A549 (cell line): Measurements from ENCODE around the gene IL4. TPM values are rescaled to one million over a fixed set of nuclear protein-coding genes. Genes with fewer than 3 reads are reported as not detected.

ENCODE experiments used
- ATAC-seq, 2 experiments: fragments of 200-7000 bp in 1 of 2; fragments of >200 bp in 1 of 2; cut with Nextera tagmentation in 1 of 2; cut with Tn5 transposase in 1 of 2; 3 replicates each; pipeline versions ENCODE4 v1.8.0 to v1.9.1; 2018 to 2020; ENCODE audit warnings: mild to moderate bottlenecking in 1 of 2, moderate library complexity in 1 of 2
- CTCF ChIA-PET: fragments of 300-600 bp; sonication (Branson Sonifier 250); formaldehyde crosslinking; extraction: SDS; loops from one replicate; lab custom pipeline; 2021; ENCODE audit warnings: antibody characterized with exemption, inconsistent platforms; lab: Yijun Ruan, JAX
- POLR2A ChIA-PET: fragments of 350-600 bp; formaldehyde crosslinking; extraction: SDS; loops from one replicate; lab custom pipeline; 2021; ENCODE audit warnings: antibody characterized with exemption, inconsistent platforms; lab: Yijun Ruan, JAX
- DNase-seq, 2 experiments: peaks; one replicate each; pipeline versions ENCODE4 v3.0.0 to v3.0.0-alpha.2; 2011 to 2016; ENCODE audit warnings: low read depth in 1 of 2, low spot score in 1 of 2
- FAIRE-seq: peaks from 2 replicates; lab custom pipeline; 2011; peaks lifted over from hg19 to GRCh38; lab: Jason Lieb, UNC
- H3K27ac ChIP-seq, 2 experiments: fragments of >200 bp; sonication (Bioruptor Twin); formaldehyde crosslinking; 3 replicates each; pipeline ENCODE4 v1.5.1; 2016 to 2017
- H3K4me1 ChIP-seq: fragments of >200 bp; sonication (Bioruptor Twin); formaldehyde crosslinking; 3 replicates; pipeline ENCODE4 v1.6.1; 2016
- H3K4me2 ChIP-seq: fragments of >200 bp; sonication (Bioruptor Twin); formaldehyde crosslinking; 3 replicates; pipeline ENCODE4 v1.6.1; 2016
- H3K4me3 ChIP-seq: fragments of >200 bp; sonication (Bioruptor Twin); formaldehyde crosslinking; 3 replicates; pipeline ENCODE4 v1.5.1; 2016
- H3K9me3 ChIP-seq: fragments of >200 bp; sonication (Bioruptor Twin); formaldehyde crosslinking; 3 replicates; pipeline ENCODE4 v1.6.1; 2016
- CBX2 ChIP-seq: fragments of 200-600 bp; sonication (generic); IDR thresholded peaks from 2 replicates; pipeline ENCODE4 v1.6.1; 2016; ENCODE audit warnings: low read depth, mild to moderate bottlenecking, borderline replicate concordance
- CBX8 ChIP-seq: fragments of 200-600 bp; sonication (generic); IDR thresholded peaks from 2 replicates; pipeline ENCODE4 v1.6.1; 2016
- CHD4 ChIP-seq: fragments of 200-600 bp; sonication (generic); IDR thresholded peaks from 2 replicates; pipeline ENCODE4 v1.6.1; 2016; ENCODE audit warnings: antibody characterized with exemption, mild to moderate bottlenecking, borderline replicate concordance
- EHMT2 ChIP-seq: fragments of 200-600 bp; sonication (generic); IDR thresholded peaks from 2 replicates; pipeline ENCODE4 v1.6.1; 2016; ENCODE audit warnings: antibody characterized with exemption, low read depth, mild to moderate bottlenecking, moderate library complexity
- EP300 ChIP-seq, 2 experiments: fragments of >200 bp; sonication (Bioruptor Twin); formaldehyde crosslinking; IDR thresholded peaks; 2 replicates in 1 of 2; 3 replicates in 1 of 2; pipeline ENCODE4 v1.6.1; 2016 to 2017
- GATA3 ChIP-seq: IDR thresholded peaks from 2 replicates; pipeline ENCODE4 v1.6.1; 2012; ENCODE audit warnings: borderline replicate concordance
- HDAC2 ChIP-seq: fragments of 200-600 bp; sonication (generic); IDR thresholded peaks from 2 replicates; pipeline ENCODE4 v1.6.1; 2016
- HOXA7 ChIP-seq: fragments of 250-450 bp; sonication (Bioruptor Pico); IDR thresholded peaks from 2 replicates; pipeline ENCODE4 v1.5.0; 2020; ENCODE audit warnings: mild to moderate bottlenecking, moderate library complexity
- HOXB13 ChIP-seq: fragments of 250-450 bp; sonication (Bioruptor Pico); IDR thresholded peaks from 2 replicates; pipeline ENCODE4 v1.5.0; 2020; ENCODE audit warnings: low read depth, mild to moderate bottlenecking, moderate library complexity
- JUN ChIP-seq, 2 experiments: fragments of >200 bp; sonication (Bioruptor Twin); formaldehyde crosslinking; IDR thresholded peaks; 2 replicates in 1 of 2; 3 replicates in 1 of 2; pipeline ENCODE4 v1.6.1; 2016 to 2017
- KDM5A ChIP-seq: fragments of 200-600 bp; sonication (generic); IDR thresholded peaks from 2 replicates; pipeline ENCODE4 v1.6.1; 2016; ENCODE audit warnings: antibody characterized with exemption, mild to moderate bottlenecking
- NR3C1 ChIP-seq: fragments of >200 bp; sonication (Bioruptor Twin); formaldehyde crosslinking; IDR thresholded peaks from 3 replicates; pipeline ENCODE4 v1.6.1; 2017
- PHF8 ChIP-seq: fragments of 200-600 bp; sonication (generic); IDR thresholded peaks from 2 replicates; pipeline ENCODE4 v1.6.1; 2016; ENCODE audit warnings: low read depth, mild to moderate bottlenecking, antibody characterized with exemption, moderate library complexity, borderline replicate concordance
- RAD21 ChIP-seq, 2 experiments: fragments of >200 bp in 1 of 2; sonication (Bioruptor Twin) in 1 of 2; formaldehyde crosslinking in 1 of 2; IDR thresholded peaks in 1 of 2; conservative IDR thresholded peaks in 1 of 2; 2 replicates in 1 of 2; 3 replicates in 1 of 2; pipeline ENCODE4 v1.6.1; 2012 to 2018; ENCODE audit warnings: inconsistent platforms in 1 of 2
- RNF2 ChIP-seq: fragments of 200-600 bp; sonication (generic); IDR thresholded peaks from 2 replicates; pipeline ENCODE4 v1.6.1; 2016; ENCODE audit warnings: low read depth, mild to moderate bottlenecking, antibody characterized with exemption, moderate library complexity, borderline replicate concordance
- SREBF2 ChIP-seq: fragments of 450-650 bp; IDR thresholded peaks from 2 replicates; pipeline ENCODE4 v1.6.1; 2014; ENCODE audit warnings: mild to moderate bottlenecking, moderate library complexity
- TFCP2L1 ChIP-seq: fragments of 250-450 bp; sonication (Bioruptor Pico); IDR thresholded peaks from 2 replicates; pipeline ENCODE4 v1.5.0; 2021; ENCODE audit warnings: mild to moderate bottlenecking
- TP53 ChIP-seq: fragments of 250-450 bp; sonication (Bioruptor Pico); IDR thresholded peaks from 2 replicates; pipeline ENCODE4 v1.5.0; 2021; ENCODE audit warnings: mild to moderate bottlenecking, moderate library complexity
- USF2 ChIP-seq: fragments of 450-650 bp; IDR thresholded peaks from 2 replicates; pipeline ENCODE4 v1.6.1; 2014; ENCODE audit warnings: antibody characterized with exemption
- ZNF302 ChIP-seq: fragments of 250-450 bp; sonication (Bioruptor Pico); IDR thresholded peaks from 2 replicates; pipeline ENCODE4 v1.9.0; 2021; ENCODE audit warnings: inconsistent platforms, mild to moderate bottlenecking, moderate library complexity
- ZSCAN20 ChIP-seq: fragments of 250-450 bp; sonication (Bioruptor Pico); IDR thresholded peaks from 2 replicates; pipeline ENCODE4 v1.8.0; 2022; ENCODE audit warnings: mild to moderate bottlenecking, moderate library complexity
- WGBS: methylation state at CpG from one replicate; pipeline ENCODE4 v1.1.6; 2017; ENCODE audit errors: missing lambda C conversion rate; 5-methylcytosine and 5-hydroxymethylcytosine counted together
- polyA plus RNA-seq, 4 experiments: library from polyadenylated mRNA; depleted of rRNA in 3 of 4; stranded (reverse); fragments of >200 nt; fragmentation: RNase III in 1 of 4; extraction: RNeasy Plus Mini Kit Qiagen cat#74134 plus additional on column Dnase treatment in 1 of 4; gene quantifications; 2 replicates in 3 of 4; 3 replicates in 1 of 4; pipeline ENCODE4 v1.2.3, GENCODE V29; 2011 to 2017
- TF ChIP-seq, protein P1 (sequence below): fragments of >200 bp; sonication (Bioruptor Twin); formaldehyde crosslinking; IDR thresholded peaks from 3 replicates; pipeline ENCODE4 v1.6.1; 2016
- TF ChIP-seq, protein P2 (sequence below): fragments of 150-350 bp; IDR thresholded peaks from 2 replicates; pipeline ENCODE4 v1.6.1; 2014; ENCODE audit warnings: low read depth, mild to moderate bottlenecking, low read length
- TF ChIP-seq, protein P3 (sequence below): fragments of >200 bp; sonication (Bioruptor Twin); formaldehyde crosslinking; IDR thresholded peaks from 2 replicates; pipeline ENCODE4 v1.6.1; 2016
- TF ChIP-seq, protein P4 (sequence below): fragments of 250-450 bp; sonication (Bioruptor Pico); IDR thresholded peaks from 2 replicates; pipeline ENCODE4 v1.5.0; 2021; ENCODE audit warnings: mild to moderate bottlenecking, moderate library complexity, borderline replicate concordance

The IL4 gene
- polyA plus RNA-seq, 2 of the 4 experiments (the other 2 are of a cell fraction): not detected

DNA sequence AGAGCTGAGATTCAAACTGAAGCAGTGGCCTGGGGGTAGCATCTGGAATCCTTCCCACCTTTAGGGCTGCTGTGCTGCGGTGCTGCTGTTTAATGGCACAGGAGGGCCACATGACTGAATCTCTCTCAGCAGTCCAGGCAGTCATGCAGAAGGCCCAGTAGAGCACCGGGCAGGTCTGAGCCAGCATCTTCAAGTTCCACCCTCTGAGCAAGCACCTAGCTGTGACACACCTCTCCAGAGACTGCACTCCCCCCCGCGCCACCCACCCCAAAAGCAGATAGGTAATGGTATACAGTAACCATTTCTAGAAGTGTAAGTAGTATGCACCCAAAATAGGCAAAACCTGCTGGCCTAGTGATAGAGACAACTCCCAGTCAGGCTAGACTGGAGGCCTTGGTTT, 8.2 kb downstream of the IL4 start:
- no peak for ATAC-seq
- H3K4me1 ChIP-seq: peaks cover 12% of the 10 kb centered on the region
- H3K27ac ChIP-seq: no peak overlapping the region
- H3K4me2 ChIP-seq: no peak overlapping the region
- H3K4me3 ChIP-seq: no peak overlapping the region
- no peaks in the 10 kb centered on the region for H3K9me3 ChIP-seq
- FAIRE-seq: no peak
- TF ChIP-seq RNF2 (no peak), EHMT2 (no peak), CBX8 (no peak), CBX2 (no peak), TFCP2L1 (CRISPR knock-in tag) (no peak), USF2 (no peak), HDAC2 (no peak), HOXA7 (no peak), CHD4 (no peak)
- TF ChIP-seq, protein P1, sequence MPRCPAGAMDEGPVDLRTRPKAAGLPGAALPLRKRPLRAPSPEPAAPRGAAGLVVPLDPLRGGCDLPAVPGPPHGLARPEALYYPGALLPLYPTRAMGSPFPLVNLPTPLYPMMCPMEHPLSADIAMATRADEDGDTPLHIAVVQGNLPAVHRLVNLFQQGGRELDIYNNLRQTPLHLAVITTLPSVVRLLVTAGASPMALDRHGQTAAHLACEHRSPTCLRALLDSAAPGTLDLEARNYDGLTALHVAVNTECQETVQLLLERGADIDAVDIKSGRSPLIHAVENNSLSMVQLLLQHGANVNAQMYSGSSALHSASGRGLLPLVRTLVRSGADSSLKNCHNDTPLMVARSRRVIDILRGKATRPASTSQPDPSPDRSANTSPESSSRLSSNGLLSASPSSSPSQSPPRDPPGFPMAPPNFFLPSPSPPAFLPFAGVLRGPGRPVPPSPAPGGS: no peak
- TF ChIP-seq, all 56 proteins: peak for 0
- ChIA-PET POLR2A (no interaction called here), CTCF (interaction anchor here (0.9 to 1.0 kb wide), 2 partner anchors 29 to 48 kb away, joined by 3 read pairs; no protein-coding TSS in a partner anchor)
- WGBS: 85% methylated on average over 3 of the region's 4 CpGs
- no peak for DNase-seq

DNA sequence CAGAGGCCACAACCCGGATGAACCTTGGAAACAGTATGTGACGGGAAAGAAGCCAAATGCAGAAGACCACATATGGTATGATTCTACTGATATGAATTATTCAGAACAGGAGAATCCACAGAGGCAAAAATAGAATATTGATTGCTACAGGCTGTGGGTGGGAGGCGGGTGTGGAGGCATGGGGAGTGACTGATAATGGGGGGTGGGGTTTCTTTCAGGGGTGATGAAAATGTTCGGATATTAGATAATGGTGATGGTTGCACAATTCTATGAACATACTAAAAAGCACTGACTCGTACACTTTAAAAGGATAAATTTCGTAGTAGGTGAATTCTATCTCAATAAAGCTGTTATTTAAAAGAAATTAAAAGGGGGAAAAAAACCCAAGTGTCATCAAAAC, 10.7 kb downstream of the IL4 start:
- ATAC-seq (no peak), DNase-seq (no peak), FAIRE-seq (no peak)
- Histone ChIP-seq H3K4me3 (no peak overlapping the region), H3K9me3 (no peaks in the 10 kb centered on the region), H3K27ac (no peak overlapping the region), H3K4me1 (no peaks in the 10 kb centered on the region), H3K4me2 (no peak overlapping the region)
- no peak for TF ChIP-seq PHF8
- TF ChIP-seq, protein P2, sequence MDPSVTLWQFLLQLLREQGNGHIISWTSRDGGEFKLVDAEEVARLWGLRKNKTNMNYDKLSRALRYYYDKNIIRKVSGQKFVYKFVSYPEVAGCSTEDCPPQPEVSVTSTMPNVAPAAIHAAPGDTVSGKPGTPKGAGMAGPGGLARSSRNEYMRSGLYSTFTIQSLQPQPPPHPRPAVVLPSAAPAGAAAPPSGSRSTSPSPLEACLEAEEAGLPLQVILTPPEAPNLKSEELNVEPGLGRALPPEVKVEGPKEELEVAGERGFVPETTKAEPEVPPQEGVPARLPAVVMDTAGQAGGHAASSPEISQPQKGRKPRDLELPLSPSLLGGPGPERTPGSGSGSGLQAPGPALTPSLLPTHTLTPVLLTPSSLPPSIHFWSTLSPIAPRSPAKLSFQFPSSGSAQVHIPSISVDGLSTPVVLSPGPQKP: no peak
- TF ChIP-seq TP53 (CRISPR knock-in tag): no peak
- TF ChIP-seq HOXB13 (CRISPR knock-in tag): no peak
- TF ChIP-seq, protein P3, sequence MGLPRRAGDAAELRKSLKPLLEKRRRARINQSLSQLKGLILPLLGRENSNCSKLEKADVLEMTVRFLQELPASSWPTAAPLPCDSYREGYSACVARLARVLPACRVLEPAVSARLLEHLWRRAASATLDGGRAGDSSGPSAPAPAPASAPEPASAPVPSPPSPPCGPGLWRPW: no peak
- 83% methylated on average over 6 of the region's 6 CpGs for WGBS
- POLR2A ChIA-PET: no interaction called here
- CTCF ChIA-PET: interaction anchor here (1.0 to 1.8 kb wide), 2 partner anchors 158 to 298 kb away, joined by 4 read pairs; no protein-coding TSS in a partner anchor

DNA sequence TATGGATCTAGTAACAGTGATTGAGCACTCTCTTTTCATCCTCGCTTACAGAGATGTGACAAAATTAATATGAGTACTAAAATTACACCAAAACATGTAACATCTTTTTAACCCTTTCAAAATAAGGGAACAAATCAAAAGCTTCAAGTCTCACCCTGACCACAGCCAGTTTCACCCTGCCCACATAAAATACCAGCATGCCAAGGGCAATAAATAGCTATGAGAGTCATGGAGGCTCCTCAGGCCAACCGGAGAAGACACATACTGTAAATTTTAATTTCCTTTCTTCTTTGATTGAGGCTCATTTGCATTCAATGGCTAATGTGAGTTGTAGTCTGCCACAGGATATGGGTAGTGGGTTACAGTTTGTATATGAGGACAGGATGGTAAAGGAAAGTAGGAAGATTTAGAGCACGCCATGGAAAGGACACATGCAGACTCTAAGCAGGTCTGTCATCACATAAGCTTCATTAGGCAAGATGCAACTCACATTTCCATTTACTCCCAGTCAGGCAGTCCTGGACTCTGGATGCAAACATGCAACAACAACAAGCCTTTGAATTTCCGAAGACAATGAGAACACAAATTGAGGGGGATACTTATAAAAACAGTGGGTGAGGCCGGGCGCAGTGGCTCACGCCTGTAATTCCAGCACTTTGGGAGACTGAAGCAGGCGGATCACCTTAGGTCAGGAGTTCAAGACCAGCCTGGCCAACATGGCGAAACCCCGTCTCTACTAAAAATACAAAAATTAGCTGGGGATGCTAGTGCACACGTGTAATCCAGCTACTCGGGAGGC, 11.3 kb downstream of the IL4 start:
- no peaks in the 10 kb centered on the region for H3K4me1 ChIP-seq
- ATAC-seq: no peak
- TF ChIP-seq JUN (IDR thresholded peaks at IDR 0.05) (no peak), PHF8 (no peak), TFCP2L1 (CRISPR knock-in tag) (no peak), KDM5A (no peak), SREBF2 (no peak), GATA3 (no peak), ZSCAN20 (CRISPR knock-in tag) (no peak), EP300 (IDR thresholded peaks at IDR 0.05) (no peak), ZNF302 (CRISPR knock-in tag) (no peak), HDAC2 (no peak), NR3C1 (no peak), RAD21 (conservative IDR thresholded peaks at IDR 0.05 in 1 of 2, IDR thresholded peaks at IDR 0.05 in 1 of 2) (no peak), CBX2 (no peak)
- TF ChIP-seq, protein P4, sequence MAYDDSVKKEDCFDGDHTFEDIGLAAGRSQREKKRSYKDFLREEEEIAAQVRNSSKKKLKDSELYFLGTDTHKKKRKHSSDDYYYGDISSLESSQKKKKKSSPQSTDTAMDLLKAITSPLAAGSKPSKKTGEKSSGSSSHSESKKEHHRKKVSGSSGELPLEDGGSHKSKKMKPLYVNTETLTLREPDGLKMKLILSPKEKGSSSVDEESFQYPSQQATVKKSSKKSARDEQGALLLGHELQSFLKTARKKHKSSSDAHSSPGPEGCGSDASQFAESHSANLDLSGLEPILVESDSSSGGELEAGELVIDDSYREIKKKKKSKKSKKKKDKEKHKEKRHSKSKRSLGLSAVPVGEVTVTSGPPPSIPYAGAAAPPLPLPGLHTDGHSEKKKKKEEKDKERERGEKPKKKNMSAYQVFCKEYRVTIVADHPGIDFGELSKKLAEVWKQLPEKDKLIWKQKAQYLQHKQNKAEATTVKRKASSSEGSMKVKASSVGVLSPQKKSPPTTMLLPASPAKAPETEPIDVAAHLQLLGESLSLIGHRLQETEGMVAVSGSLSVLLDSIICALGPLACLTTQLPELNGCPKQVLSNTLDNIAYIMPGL (CRISPR knock-in tag): no peak
- TF ChIP-seq, protein P1: no peak
- TF ChIP-seq, all 56 proteins: peak for 0
- DNase-seq (no peak), FAIRE-seq (no peak)
- Histone ChIP-seq H3K27ac (no peak overlapping the region), H3K9me3 (no peaks in the 10 kb centered on the region), H3K4me2 (no peak overlapping the region), H3K4me3 (no peak overlapping the region)
- POLR2A ChIA-PET: no interaction called here
- CTCF ChIA-PET: interaction anchor here (1.0 to 1.8 kb wide), 3 partner anchors 9 to 299 kb away, joined by 3 to 4 read pairs (median 4); no protein-coding TSS in a partner anchor
- WGBS: 86% methylated on average over 12 of the region's 12 CpGs
